HG02852 (cell line): ENCODE results near the gene NIPAL3.
"Not testable (repeated sequence)": the region's sequence is repeated elsewhere in the genome, so short reads cannot be mapped to it uniquely, and the experiment has no call there.

ENCODE experiments used
- ATAC-seq: cut with Tn5 transposase; IDR thresholded peaks from one replicate; pipeline ENCODE4 v1.9.1; 2021; ENCODE audit warnings: mild to moderate bottlenecking, moderate library complexity; ENCODE audit not compliant: unreplicated experiment

The NIPAL3 gene

DNA sequence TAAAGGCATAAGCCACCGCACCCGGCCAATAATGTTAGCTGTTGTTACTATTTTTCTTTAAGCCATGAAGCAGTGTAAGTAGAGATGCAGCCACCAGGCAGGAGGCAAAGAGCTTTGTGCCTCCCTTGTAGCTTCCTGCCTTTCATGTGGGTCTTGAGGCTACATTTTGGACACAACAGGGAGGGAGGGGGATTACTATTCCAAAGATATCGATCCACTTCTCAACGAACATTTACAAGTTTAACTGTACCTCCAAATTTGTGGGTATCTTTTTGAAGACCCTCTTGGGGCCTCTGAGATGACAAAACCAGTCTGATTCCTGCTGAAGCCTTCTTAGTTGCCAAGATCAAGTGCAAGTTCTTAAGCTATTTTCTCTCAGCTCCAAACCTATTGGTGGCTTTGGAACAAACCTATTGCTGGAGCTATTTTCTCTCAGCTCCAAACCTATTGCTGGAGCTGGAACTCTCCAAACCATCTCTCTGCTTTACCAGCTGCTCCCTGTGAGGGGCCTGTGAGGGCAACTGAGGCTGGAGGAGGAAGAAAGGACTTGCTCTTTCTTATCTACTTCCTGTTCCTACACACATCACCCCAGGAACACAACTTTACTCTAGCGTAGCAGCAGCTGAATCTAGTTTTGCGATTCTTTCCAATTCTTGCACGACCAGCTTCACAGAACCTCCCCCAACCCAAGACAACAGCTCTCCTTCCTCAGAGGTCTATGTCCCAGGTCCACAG, 70.9 kb downstream of the NIPAL3 start:
- ATAC-seq: no peak

DNA sequence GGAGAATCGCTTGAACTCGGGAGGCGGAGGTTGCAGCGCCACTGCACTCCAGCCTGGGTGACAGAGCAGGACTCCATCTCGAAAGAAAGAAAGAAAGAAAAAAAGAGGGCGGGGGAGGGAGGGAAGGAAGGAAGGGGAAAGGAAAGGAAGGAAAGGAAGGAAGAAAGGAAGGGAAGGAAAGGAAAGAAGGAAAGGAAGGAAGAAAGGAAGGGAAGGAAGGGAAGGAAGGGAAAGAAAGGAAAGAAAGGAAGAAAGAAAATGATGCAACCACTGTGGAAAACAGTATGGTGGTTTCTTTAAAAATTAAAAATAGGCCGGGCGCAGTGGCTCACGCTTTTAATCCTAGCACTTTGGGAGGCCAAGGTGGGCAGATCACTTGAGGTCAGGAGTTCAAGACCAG, 71.9 kb downstream of the NIPAL3 start:
- ATAC-seq: no peak

DNA sequence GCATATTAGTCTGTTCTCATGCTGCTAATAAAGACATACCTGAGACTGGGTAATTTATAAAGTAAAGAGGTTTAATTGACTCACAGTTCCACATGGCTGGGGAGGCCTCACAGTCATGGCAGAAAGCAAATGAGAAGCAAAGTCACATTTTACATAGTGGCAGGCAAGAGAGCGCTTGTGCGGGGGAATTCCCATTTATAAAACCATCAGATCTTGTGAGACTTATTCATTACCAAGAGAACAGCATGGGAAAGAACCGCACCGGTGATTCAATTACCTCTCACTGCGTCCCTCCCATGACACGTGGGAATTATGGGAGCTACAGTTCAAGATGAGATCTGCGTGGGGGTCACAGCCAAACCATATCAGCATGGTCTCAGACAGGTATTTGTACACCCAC, 72.6 kb downstream of the NIPAL3 start:
- not testable (repeated sequence) for ATAC-seq

- ATAC-seq: no peak
Measured at GRCh38 chr1:24489674-24490073, 74.1 kb downstream of the NIPAL3 start.

- ATAC-seq: no peak
Measured at GRCh38 chr1:24490101-24490781, 74.6 kb downstream of the NIPAL3 start.

DNA sequence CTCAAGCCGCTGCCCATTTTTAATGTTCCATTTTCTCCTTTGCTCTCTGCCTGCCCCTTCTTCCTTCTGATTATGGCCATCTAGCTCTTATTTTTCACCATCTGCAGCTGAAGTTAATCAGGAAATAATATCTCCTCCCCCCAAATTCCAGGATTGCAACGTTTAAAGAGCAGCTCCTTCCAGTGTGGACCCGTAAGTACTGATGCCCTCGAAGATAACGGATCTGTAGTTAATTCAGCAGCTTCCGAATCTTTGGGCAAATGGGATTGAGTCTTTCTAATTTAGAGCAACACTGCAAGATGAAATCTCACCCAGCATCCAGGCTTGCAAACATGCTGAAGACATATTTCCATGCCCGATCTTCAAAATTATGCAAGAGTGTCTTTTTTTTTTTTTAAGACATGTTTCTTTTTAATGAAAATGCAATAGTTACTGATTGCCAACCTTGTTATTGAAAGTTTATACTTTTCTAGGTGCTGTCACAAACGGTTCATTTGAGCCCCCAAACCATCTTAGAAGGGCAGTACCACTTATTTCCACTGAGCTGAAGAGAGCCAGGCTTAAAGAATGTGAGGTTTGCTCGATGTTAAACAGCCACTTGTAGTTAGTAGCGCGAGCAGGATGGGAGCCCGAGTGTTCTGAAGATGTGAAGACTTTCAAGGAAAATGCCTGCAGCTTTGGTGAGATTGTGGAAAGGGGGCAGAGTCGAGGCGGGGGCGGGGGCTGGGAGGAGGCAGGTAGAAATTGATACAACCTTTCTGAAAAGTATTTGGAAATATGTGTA, 76.2 kb downstream of the NIPAL3 start:
- ATAC-seq: no peak

DNA sequence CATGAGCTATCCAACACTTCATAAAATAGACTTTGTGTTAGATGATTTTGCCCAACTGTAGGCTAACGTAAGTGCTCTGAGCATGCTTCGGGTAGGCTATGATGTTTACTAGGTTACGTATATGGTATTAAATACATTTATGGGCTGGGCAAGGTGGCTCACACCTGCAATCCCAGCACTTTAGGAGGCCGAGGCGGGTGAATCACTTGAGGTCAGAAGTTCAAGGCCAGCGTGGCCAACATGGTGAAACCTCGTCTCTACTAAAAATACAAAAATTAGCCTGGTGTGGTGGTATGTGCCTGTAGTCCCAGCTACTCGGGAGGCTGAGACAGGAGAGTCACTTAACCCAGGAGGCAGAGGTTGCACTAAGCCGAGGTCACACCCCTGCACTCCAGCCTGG, 77.3 kb downstream of the NIPAL3 start:
- ATAC-seq: not testable (repeated sequence)

DNA sequence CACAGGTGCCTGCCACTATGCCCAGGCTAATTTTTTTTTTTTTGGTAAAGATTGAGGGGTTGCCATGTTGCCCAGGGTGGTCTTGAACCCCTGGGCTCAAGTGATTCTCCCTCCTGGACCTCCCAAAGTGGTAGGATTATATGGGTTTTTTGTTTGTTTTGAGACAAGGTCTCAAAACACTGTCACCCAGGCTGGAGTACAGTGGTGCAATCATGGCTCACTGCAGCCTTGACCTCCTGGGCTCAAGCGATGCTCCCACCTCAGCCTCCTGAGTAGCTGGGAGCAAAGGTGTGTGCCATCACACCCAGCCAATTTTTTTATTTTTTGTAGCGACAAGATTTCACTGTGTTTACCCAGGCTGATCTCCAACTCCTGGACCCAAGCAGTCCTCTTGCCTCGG, 78.2 kb downstream of the NIPAL3 start:
- ATAC-seq: no peak

- ATAC-seq: no peak
Measured at GRCh38 chr1:24498589-24498988, 83.0 kb downstream of the NIPAL3 start.

- no peak for ATAC-seq
Measured at GRCh38 chr1:24500448-24501048, 84.9 kb downstream of the NIPAL3 start.

GRCh38 chr1:24501371-24502064, 85.9 kb downstream of the NIPAL3 start:
- no peak for ATAC-seq

DNA sequence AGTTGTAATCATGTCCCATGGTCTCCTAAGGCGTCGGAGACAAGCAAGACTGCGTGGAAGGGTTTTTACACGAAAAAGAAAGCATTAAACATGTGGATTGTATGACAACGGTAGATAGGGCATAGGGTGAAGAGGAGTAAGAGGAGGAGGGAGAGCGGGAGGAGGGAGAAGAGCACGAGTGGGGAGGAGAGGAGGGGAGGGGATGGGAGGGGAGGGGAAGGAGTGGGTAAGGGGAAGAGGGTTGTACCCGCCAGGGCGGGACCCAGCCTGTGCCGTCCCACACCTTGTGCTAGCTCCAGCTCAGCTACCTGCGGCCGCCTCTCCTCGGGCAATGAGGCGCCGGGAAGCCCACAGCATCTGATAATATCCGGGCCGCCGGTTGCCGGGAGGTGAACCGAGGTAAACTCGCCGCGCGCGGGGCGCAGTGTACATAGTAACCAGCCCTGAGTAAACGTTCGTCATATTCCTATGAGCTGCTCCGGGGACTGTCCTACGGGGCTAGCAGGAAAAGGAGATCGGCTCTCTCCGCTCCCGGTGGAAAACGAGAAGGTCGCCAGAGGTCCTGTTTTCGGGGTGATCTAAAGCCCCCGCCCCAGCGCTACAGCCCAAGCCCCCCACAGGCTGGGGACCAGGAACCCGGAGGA, 86.6 kb downstream of the NIPAL3 start:
- ATAC-seq: no peak

GRCh38 chr1:24502709-24503058, 87.1 kb downstream of the NIPAL3 start, which contains the start of gene RCAN3:
Gene RCAN3, plus strand, starts transcription at chr1:24502836. Its CDS starts 11,537 bp downstream, at chr1:24514373.
- ATAC-seq: peak; percentile 72

DNA sequence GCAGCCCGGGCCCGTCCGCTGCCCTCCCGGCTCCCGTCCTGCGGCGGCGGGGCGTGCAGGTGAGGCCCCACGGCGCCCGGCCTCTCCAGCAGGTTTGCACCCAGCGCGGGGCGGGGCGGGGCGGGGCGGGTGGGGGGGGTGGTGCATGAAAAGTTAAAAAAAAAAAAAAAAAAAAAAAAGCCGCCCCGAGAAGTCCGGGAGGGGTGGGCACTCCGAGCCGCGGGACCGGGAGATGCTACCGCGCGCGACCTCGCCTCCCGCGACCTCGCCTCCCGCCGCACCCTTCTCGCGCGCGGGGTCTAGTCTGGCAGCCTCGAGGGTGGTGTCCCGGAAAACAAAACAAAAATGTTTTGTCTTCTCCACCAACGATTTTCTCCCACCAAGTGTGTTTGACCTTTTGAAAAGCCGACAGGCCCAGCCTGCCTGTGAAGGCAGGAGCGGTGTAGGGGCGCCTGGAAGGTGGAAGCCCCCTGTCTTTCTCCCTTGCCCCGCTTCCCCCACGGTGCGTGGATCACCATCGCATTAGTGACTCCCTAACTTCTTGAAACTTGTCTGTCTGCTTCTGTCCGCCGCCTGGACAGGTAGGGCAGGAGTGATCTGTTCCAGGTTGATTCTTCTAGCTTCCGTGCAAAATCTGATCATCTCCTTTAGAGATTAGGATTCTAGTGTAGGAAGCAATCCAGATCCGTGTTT, 87.6 kb downstream of the NIPAL3 start:
- no peak for ATAC-seq

DNA sequence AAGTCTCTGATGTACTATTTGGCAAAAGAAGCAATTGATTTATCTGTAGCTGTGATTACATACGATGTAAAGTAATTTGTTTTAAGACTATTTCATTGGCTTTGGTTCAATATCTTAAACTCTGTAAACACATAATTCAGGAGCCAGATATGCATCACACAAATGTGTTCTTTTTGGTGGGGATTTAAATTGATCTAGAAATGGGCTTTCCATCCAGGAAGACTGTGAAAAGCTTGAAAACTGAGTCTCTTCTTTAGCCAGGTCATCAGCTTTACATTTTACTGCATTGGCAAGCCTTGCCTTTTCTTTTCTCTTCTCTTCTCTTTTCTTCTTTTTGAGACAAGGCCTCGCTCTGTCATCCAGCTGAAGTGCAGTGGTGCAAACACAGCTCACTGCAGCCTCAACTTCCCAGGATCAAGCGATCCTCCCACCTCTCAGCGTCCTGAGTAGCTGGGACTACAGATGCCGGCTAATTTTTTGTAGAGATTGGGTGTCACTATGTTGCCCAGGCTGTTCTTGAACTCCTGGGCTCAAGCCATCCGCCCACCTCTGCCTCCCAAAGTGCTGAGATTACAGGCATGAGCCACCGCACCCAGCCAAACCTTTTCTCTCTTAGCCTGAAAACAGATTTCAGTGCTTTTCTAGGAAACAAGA, 88.4 kb downstream of the NIPAL3 start:
- no peak for ATAC-seq

DNA sequence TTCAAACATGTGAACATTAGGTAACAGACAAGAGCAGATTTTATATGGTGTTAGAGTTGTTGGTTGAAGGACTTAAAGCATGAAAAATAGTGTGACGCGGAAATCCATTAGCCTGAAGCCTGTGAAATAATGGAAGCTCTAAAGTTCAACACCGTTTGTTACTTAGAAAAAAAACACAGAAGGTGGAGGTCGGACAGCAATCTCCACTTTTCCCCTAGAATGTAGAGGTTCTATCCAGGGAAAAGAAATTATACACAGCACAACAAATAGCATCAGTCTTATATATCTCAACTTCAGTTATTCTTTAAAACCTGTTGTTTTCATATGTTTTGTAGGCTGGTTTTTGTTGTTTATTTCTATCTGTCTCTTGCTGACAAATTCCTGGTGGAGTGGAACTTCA, 89.0 kb downstream of the NIPAL3 start:
- no peak for ATAC-seq

DNA sequence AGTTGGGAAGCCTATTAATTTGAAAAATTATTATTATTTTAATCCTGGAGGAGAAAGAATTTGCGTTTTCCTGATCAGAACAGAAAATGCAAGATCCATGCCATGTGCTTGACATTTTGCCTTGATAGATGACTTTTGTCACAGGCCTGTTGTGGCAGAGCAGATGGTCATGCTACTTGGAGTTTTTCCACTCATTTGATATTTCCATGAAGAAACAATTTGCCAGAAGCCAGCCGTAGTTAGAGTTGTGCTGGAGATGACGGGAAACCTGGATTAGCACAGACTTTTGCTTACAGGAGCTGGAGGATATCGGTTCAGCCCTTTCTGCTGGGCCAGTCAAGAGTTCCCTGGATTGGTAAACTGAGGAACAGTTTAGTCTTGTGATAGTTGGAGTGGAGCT, 90.2 kb downstream of the NIPAL3 start:
- no peak for ATAC-seq

DNA sequence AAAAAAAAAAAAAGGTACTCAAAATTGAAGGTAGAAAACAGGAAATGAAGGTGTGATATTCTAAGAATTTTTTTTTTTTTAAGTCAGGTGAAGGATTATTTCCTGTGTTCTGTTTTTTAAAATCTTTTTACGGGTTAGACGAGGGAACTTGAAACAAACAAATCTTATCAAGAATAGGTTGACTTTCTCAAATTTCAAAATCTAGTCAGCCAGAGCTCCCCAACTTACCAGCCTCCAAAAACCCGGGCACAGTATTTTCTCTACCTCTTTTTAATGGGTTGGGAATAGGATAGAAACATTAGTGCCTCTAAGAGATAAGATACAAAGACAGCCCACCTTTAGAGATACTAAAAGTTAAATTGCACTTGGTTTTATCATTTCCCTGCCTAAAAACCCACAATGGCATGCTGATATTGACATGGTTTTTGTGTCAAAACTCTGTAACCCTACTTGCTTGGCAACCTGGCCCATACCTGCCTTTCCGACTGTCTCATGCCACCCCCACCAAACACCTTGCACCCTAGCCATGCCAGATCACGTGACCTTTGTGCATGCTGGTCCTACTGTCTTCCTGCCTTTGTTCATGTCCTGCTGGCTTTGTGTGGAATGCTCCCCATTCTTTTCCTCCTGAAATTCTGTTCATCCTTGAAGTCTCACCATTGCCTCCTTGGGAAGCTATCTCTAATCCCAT, 91.2 kb downstream of the NIPAL3 start:
- no peak for ATAC-seq

GRCh38 chr1:24507405-24507804, 91.8 kb downstream of the NIPAL3 start:
- no peak for ATAC-seq
